H1 (cell line): ENCODE data around the gene UGT1A6. TPM values are rescaled to one million over a fixed set of nuclear protein-coding genes. Genes with fewer than 3 reads are reported as not detected.

Source experiments
- CTCF ChIA-PET: fragments of 300-600 bp; sonication (Branson Sonifier 250); formaldehyde crosslinking; loops from one replicate; lab custom pipeline; 2021; ENCODE audit not compliant: partially characterized antibody; lab: Charles Lee
- POLR2A ChIA-PET: fragments of 300-600 bp; sonication (Branson Sonifier 250); formaldehyde crosslinking; loops from one replicate; lab custom pipeline; 2021; ENCODE audit warnings: inconsistent platforms; ENCODE audit not compliant: partially characterized antibody; lab: Charles Lee
- DNase-seq, 2 experiments: peaks; one replicate each; pipeline versions ENCODE4 v3.0.0 to v3.0.0-alpha.2; 2010 to 2022; ENCODE audit warnings: low spot score in 2 of 2, low read depth in 1 of 2, mixed read lengths in 1 of 2
- FAIRE-seq: peaks from 2 replicates; lab custom pipeline; 2011; peaks lifted over from hg19 to GRCh38; lab: Jason Lieb, UNC
- H2AFZ ChIP-seq: 2 replicates; pipeline ENCODE4 v1.8.1; 2012; ENCODE audit warnings: low read length, inconsistent platforms
- H2AK5ac ChIP-seq: 2 replicates; pipeline ENCODE4 v1.6.1; 2013; ENCODE audit warnings: low read depth, low read length
- H2BK120ac ChIP-seq: replicated peaks from 2 replicates; pipeline ENCODE3; 2013; ENCODE audit warnings: low read depth, low read length, inconsistent platforms
- H2BK12ac ChIP-seq: 2 replicates; pipeline ENCODE4 v1.6.1; 2013; ENCODE audit warnings: low read depth, low read length
- H2BK15ac ChIP-seq: 2 replicates; pipeline ENCODE4 v1.6.1; 2013; ENCODE audit warnings: low read length
- H2BK20ac ChIP-seq: 2 replicates; pipeline ENCODE4 v1.6.1; 2013; ENCODE audit warnings: low read length
- H2BK5ac ChIP-seq: 2 replicates; pipeline ENCODE4 v1.6.1; 2013; ENCODE audit warnings: low read depth, low read length
- H3K14ac ChIP-seq: 2 replicates; pipeline ENCODE4 v1.6.1; 2013; ENCODE audit warnings: inconsistent platforms; ENCODE audit not compliant: insufficient read length
- H3K18ac ChIP-seq: 2 replicates; pipeline ENCODE4 v1.6.1; 2013; ENCODE audit warnings: low read length; ENCODE audit errors: extremely low read depth
- H3K23ac ChIP-seq: 2 replicates; pipeline ENCODE4 v1.6.1; 2013; ENCODE audit warnings: inconsistent platforms; ENCODE audit not compliant: insufficient read length
- H3K23me2 ChIP-seq: 2 replicates; pipeline ENCODE4 v1.6.1; 2013; ENCODE audit warnings: low read depth, low read length
- H3K27ac ChIP-seq: 2 replicates; pipeline ENCODE4 v1.6.1; 2011; ENCODE audit warnings: low read depth, low read length, inconsistent platforms
- H3K27me3 ChIP-seq, 4 experiments: replicated peaks in 1 of 4; 1 replicate in 1 of 4; 2 replicates in 3 of 4; pipeline versions ENCODE4 v1.6.1 to v1.8.1; 2011 to 2013; ENCODE audit warnings: low read length in 3 of 4, mild to moderate bottlenecking in 3 of 4, inconsistent platforms in 2 of 4, mixed read lengths in 2 of 4, moderate library complexity in 1 of 4; ENCODE audit not compliant: control insufficient read depth in 3 of 4, insufficient read depth in 3 of 4; ENCODE audit errors: extremely low read depth in 1 of 4
- H3K36me3 ChIP-seq, 4 experiments: 2 replicates each; pipeline versions ENCODE4 v1.6.1 to v1.8.1; 2011 to 2013; ENCODE audit warnings: mild to moderate bottlenecking in 4 of 4, low read length in 3 of 4, moderate library complexity in 2 of 4, control low read depth in 1 of 4, inconsistent platforms in 1 of 4; ENCODE audit not compliant: insufficient read depth in 4 of 4, control insufficient read depth in 2 of 4
- H3K4ac ChIP-seq: replicated peaks from 2 replicates; pipeline ENCODE3; 2013; ENCODE audit warnings: low read length, low read depth, mixed read lengths, inconsistent platforms; ENCODE audit not compliant: insufficient read length
- H3K4me1 ChIP-seq, 4 experiments: replicated peaks in 1 of 4; 1 replicate in 1 of 4; 2 replicates in 3 of 4; pipeline versions ENCODE4 v1.6.1 to v1.8.1; 2011 to 2013; ENCODE audit warnings: low read length in 3 of 4, inconsistent platforms in 2 of 4, mixed read lengths in 1 of 4; ENCODE audit not compliant: insufficient read depth in 4 of 4, control insufficient read depth in 3 of 4
- H3K4me2 ChIP-seq, 2 experiments: 2 replicates each; pipeline versions ENCODE4 v1.6.1 to v1.8.1; 2011 to 2013; ENCODE audit warnings: low read depth in 2 of 2, low read length in 2 of 2, control low read depth in 1 of 2, inconsistent platforms in 1 of 2, mild to moderate bottlenecking in 1 of 2; ENCODE audit not compliant: insufficient read depth in 1 of 2
- H3K4me3 ChIP-seq, 4 experiments: fragments of 200-600, 300-600 bp in 1 of 4; sonication (generic), shearing (Covaris generic), sonication (Bioruptor Twin) in 1 of 4; 2 replicates each; pipeline versions ENCODE4 v1.5.1 to v1.8.1; 2011 to 2016; ENCODE audit warnings: low read length in 4 of 4, low read depth in 3 of 4, control low read depth in 2 of 4, inconsistent platforms in 2 of 4, mild to moderate bottlenecking in 2 of 4, mixed read lengths in 1 of 4, moderate library complexity in 1 of 4; ENCODE audit not compliant: insufficient read depth in 2 of 4; ENCODE audit errors: extremely low read depth in 1 of 4
- H3K56ac ChIP-seq: replicated peaks from 2 replicates; pipeline ENCODE3; 2013; ENCODE audit warnings: low read depth, mild to moderate bottlenecking, mixed read lengths, low read length, inconsistent platforms; ENCODE audit not compliant: insufficient read length
- H3K79me1 ChIP-seq: 2 replicates; pipeline ENCODE4 v1.6.1; 2013; ENCODE audit warnings: low read depth, low read length, control low read depth
- H3K79me2 ChIP-seq, 2 experiments: 2 replicates each; pipeline versions ENCODE4 v1.6.1 to v1.8.1; 2012 to 2013; ENCODE audit warnings: low read length in 2 of 2, mild to moderate bottlenecking in 2 of 2, inconsistent platforms in 1 of 2; ENCODE audit not compliant: insufficient read depth in 2 of 2, control insufficient read depth in 1 of 2
- H3K9ac ChIP-seq, 4 experiments: replicated peaks in 1 of 4; 1 replicate in 1 of 4; 2 replicates in 3 of 4; pipeline versions ENCODE4 v1.6.1 to v1.8.1; 2011 to 2013; ENCODE audit warnings: low read depth in 3 of 4, low read length in 3 of 4, control low read depth in 2 of 4, mild to moderate bottlenecking in 2 of 4, moderate library complexity in 2 of 4, inconsistent platforms in 1 of 4; ENCODE audit errors: extremely low read depth in 1 of 4
- H3K9me3 ChIP-seq, 2 experiments: 2 replicates each; pipeline versions ENCODE4 v1.6.1 to v1.8.1; 2012 to 2013; ENCODE audit warnings: mild to moderate bottlenecking in 2 of 2, moderate library complexity in 2 of 2, control low read depth in 1 of 2, inconsistent platforms in 1 of 2, low read depth in 1 of 2, low read length in 1 of 2, mixed read lengths in 1 of 2; ENCODE audit not compliant: insufficient read depth in 2 of 2
- H4K20me1 ChIP-seq, 2 experiments: replicated peaks in 1 of 2; 2 replicates each; pipeline versions ENCODE3 to v1.8.1; 2011 to 2013; ENCODE audit warnings: inconsistent platforms in 2 of 2, low read length in 2 of 2, mild to moderate bottlenecking in 1 of 2; ENCODE audit not compliant: insufficient read depth in 2 of 2, control insufficient read depth in 1 of 2
- H4K5ac ChIP-seq: 2 replicates; pipeline ENCODE4 v1.6.1; 2013; ENCODE audit warnings: low read length, low read depth, mixed read lengths, inconsistent platforms; ENCODE audit not compliant: insufficient read length
- H4K8ac ChIP-seq: 2 replicates; pipeline ENCODE4 v1.8.0; 2013; ENCODE audit warnings: mild to moderate bottlenecking, moderate library complexity, low read length, inconsistent platforms; ENCODE audit not compliant: insufficient read depth; ENCODE audit errors: extremely low read depth
- H4K91ac ChIP-seq: replicated peaks from 2 replicates; pipeline ENCODE3; 2013; ENCODE audit warnings: low read length, mixed read lengths, inconsistent platforms; ENCODE audit not compliant: insufficient read length
- BCL11A ChIP-seq, 2 experiments: IDR thresholded peaks; one replicate each; pipeline ENCODE4 v1.6.1; 2011; ENCODE audit warnings: low read depth in 2 of 2, low read length in 2 of 2, mild to moderate bottlenecking in 2 of 2
- CHD2 ChIP-seq: IDR thresholded peaks from 2 replicates; pipeline ENCODE4 v1.6.1; 2012; ENCODE audit warnings: low read length, improper control_type of control experiment
- GABPA ChIP-seq: IDR thresholded peaks from 2 replicates; pipeline ENCODE4 v1.6.1; 2011; ENCODE audit warnings: mild to moderate bottlenecking, low read length, moderate library complexity, borderline replicate concordance; ENCODE audit not compliant: insufficient read depth
- KDM1A ChIP-seq: fragments of 200-600, 300-600 bp; sonication (generic); IDR thresholded peaks from 2 replicates; pipeline ENCODE4 v1.7.1; 2016; ENCODE audit warnings: mild to moderate bottlenecking, low read length, borderline replicate concordance
- NRF1 ChIP-seq: IDR thresholded peaks from 2 replicates; pipeline ENCODE4 v1.6.1; 2011; ENCODE audit warnings: mild to moderate bottlenecking, low read depth, low read length, improper control_type of control experiment
- POLR2A ChIP-seq, 2 experiments: IDR thresholded peaks; 1 replicate in 1 of 2; 2 replicates in 1 of 2; pipeline ENCODE4 v1.6.1; 2011; ENCODE audit warnings: low read depth in 2 of 2, low read length in 2 of 2, mild to moderate bottlenecking in 2 of 2; ENCODE audit errors: control extremely low read depth in 1 of 2
- WGBS, 2 experiments: shearing (Covaris generic) in 1 of 2; methylation state at CpG; one replicate each; pipeline versions ENCODE4 v1.1.6 to v1.1.7; 2013 to 2015; ENCODE audit warnings: low lambda C conversion rate in 2 of 2, mixed read lengths in 2 of 2, inconsistent platforms in 1 of 2, low coverage in 1 of 2, missing lambda C conversion rate in 1 of 2; ENCODE audit not compliant: insufficient replicate concordance in 2 of 2, insufficient coverage in 1 of 2, insufficient read length in 1 of 2; ENCODE audit errors: extremely low coverage in 1 of 2, missing lambda C conversion rate in 1 of 2; 5-methylcytosine and 5-hydroxymethylcytosine counted together
- polyA plus RNA-seq, 7 experiments: library from polyadenylated mRNA; depleted of rRNA in 3 of 7; stranded (reverse) in 5 of 7; unstranded in 2 of 7; fragments of >200 nt in 5 of 7; fragments of 200-250 nt in 2 of 7; gene quantifications; 1 replicate in 5 of 7; 2 replicates in 1 of 7; 4 replicates in 1 of 7; pipeline versions ENCODE4 v1.2.1 to v1.2.3, GENCODE V29; 2011 to 2013; ENCODE audit warnings: missing spikeins in 2 of 7, mixed read lengths in 2 of 7
- total RNA-seq: library from RNA; stranded (reverse); fragmentation: NEBNext Ultra II Directional; extraction: Animal tissue kit (Norgen Biotek cat#: 25700); gene quantifications from 2 replicates; pipeline ENCODE4 v1.2.1, GENCODE V29; 2021

Gene UGT1A6
- total and polyA plus RNA-seq, 2 of the 8 experiments (the other 6 are each of a cell fraction or from before 2014, with no cell fraction given), result not detected

DNA sequence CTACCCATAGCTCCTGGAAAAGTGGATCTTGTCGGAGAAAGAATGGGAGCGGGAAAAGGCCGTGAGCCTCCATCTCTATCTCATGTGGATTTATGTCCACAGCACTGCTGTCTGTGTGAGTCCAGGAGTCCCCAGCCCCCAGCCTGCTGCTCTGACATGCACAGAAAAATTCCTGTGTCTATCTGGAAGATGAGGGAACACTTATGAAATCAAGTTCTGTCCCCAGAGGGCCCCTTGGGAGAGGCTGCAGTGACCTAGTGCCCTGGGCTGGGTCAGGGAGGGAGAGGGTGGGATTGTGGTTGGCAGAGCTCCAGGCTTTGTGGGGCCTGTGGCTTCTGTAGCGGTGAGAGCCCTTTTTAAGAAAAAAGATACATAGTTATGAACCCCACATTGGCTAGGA lies 124.1 kb downstream of the UGT1A6 start:
- ChIA-PET POLR2A (no interaction called here), CTCF (interaction anchor here (2.6 kb wide), 1 partner anchor 15 kb away, joined by 11 read pairs; no protein-coding TSS in a partner anchor)
- no peak overlapping the region for H4K8ac ChIP-seq
- H3K79me1 ChIP-seq, result no peaks in the 10 kb centered on the region
- no peak overlapping the region for H3K4me2 ChIP-seq
- no peaks in the 10 kb centered on the region for H3K27me3 ChIP-seq
- H3K9me3 ChIP-seq, result no peaks in the 10 kb centered on the region
- H4K20me1 ChIP-seq, result no peaks in the 10 kb centered on the region
- no peak overlapping the region for H3K4me3 ChIP-seq
- H3K36me3 ChIP-seq, result no peaks in the 10 kb centered on the region
- H2AK5ac ChIP-seq, result no peak overlapping the region
- DNase-seq (no peak), FAIRE-seq (no peak)
- H3K4me1 ChIP-seq, result no peaks in the 10 kb centered on the region
- H3K18ac ChIP-seq, result no peak overlapping the region
- TF ChIP-seq BCL11A (IDR thresholded peaks at IDR 0.05; ENCODE audit: low read depth in 2 of 2, low read length in 2 of 2), result no peak
- no peak for TF ChIP-seq GABPA
- TF ChIP-seq CHD2, result no peak
- no peak for TF ChIP-seq POLR2A (IDR thresholded peaks at IDR 0.05; ENCODE audit: control extremely low read depth in 1 of 2, low read depth in 2 of 2, low read length in 2 of 2)
- TF ChIP-seq NRF1, result no peak
- TF ChIP-seq KDM1A, result no peak
- H3K23ac ChIP-seq, result no peak overlapping the region
- H2BK12ac ChIP-seq, result no peak overlapping the region
- no peak overlapping the region for H2BK5ac ChIP-seq
- H3K56ac ChIP-seq, result no peak overlapping the region
- H4K5ac ChIP-seq, result no peak overlapping the region
- 91% methylated on average over 4 of the region's 4 CpGs; no CpG with 5 or more reads in 1 of the 2 experiments for WGBS, 2 experiments
- H2BK15ac ChIP-seq, result no peak overlapping the region
- no peak overlapping the region for H3K27ac ChIP-seq
- H2BK120ac ChIP-seq, result no peak overlapping the region
- no peak overlapping the region for H4K91ac ChIP-seq
- no peak overlapping the region for H3K4ac ChIP-seq
- H3K79me2 ChIP-seq, result no peaks in the 10 kb centered on the region
- no peak overlapping the region for H2AFZ ChIP-seq
- no peak overlapping the region for H3K9ac ChIP-seq
- H2BK20ac ChIP-seq, result no peak overlapping the region
- H3K23me2 ChIP-seq, result no peaks in the 10 kb centered on the region
- no peak overlapping the region for H3K14ac ChIP-seq
